Neural cell (in vitro differentiated cells): ENCODE measurements around the gene PIAS1.

ENCODE experiments used
- EP300 ChIP-seq: fragments of 450-650 bp; conservative IDR thresholded peaks from 2 replicates; pipeline ENCODE4 v1.6.1; 2014; ENCODE audit warnings: antibody characterized with exemption, mild to moderate bottlenecking, moderate library complexity; ENCODE audit not compliant: poor library complexity, severe bottlenecking
- EZH2 ChIP-seq: fragments of 200-600, 300-800 bp; shearing (Covaris generic), sonication (generic); IDR thresholded peaks from 2 replicates; pipeline ENCODE4 v1.6.1; 2014; ENCODE audit warnings: antibody characterized with exemption, low read length, borderline replicate concordance, mild to moderate bottlenecking; ENCODE audit not compliant: insufficient read depth, poor library complexity, severe bottlenecking
- POLR2AphosphoS5 ChIP-seq: IDR thresholded peaks from 2 replicates; pipeline ENCODE4 v1.6.1; 2012
- TAF1 ChIP-seq: IDR thresholded peaks from 2 replicates; pipeline ENCODE4 v1.6.1; 2012; ENCODE audit warnings: low read depth
- TF ChIP-seq, protein P1 (sequence below): fragments of 450-650 bp; IDR thresholded peaks from 2 replicates; pipeline ENCODE4 v1.5.1; 2014; ENCODE audit warnings: antibody characterized with exemption, mild to moderate bottlenecking, moderate library complexity; ENCODE audit not compliant: poor library complexity, severe bottlenecking

- TF ChIP-seq, protein P1, sequence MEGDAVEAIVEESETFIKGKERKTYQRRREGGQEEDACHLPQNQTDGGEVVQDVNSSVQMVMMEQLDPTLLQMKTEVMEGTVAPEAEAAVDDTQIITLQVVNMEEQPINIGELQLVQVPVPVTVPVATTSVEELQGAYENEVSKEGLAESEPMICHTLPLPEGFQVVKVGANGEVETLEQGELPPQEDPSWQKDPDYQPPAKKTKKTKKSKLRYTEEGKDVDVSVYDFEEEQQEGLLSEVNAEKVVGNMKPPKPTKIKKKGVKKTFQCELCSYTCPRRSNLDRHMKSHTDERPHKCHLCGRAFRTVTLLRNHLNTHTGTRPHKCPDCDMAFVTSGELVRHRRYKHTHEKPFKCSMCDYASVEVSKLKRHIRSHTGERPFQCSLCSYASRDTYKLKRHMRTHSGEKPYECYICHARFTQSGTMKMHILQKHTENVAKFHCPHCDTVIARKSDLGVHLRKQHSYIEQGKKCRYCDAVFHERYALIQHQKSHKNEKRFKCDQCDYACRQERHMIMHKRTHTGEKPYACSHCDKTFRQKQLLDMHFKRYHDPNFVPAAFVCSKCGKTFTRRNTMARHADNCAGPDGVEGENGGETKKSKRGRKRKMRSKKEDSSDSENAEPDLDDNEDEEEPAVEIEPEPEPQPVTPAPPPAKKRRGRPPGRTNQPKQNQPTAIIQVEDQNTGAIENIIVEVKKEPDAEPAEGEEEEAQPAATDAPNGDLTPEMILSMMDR, result no peak
- no peak for TF ChIP-seq POLR2AphosphoS5
- no peak for TF ChIP-seq EP300
- TF ChIP-seq TAF1, result no peak
- TF ChIP-seq EZH2, result no peak
Observed at GRCh38 chr15:68130851-68131250, 76.7 kb downstream of the PIAS1 start.
